ENCODE results near the gene ZNF83. TPM values are rescaled to one million over a fixed set of nuclear protein-coding genes. Genes with fewer than 3 reads are reported as not detected.

ZNF83 gene
- total and polyA plus RNA-seq, 2 donors (not counting 1 experiment from before 2014, with no cell fraction given): 92.3 to 95.8 TPM

DNA sequence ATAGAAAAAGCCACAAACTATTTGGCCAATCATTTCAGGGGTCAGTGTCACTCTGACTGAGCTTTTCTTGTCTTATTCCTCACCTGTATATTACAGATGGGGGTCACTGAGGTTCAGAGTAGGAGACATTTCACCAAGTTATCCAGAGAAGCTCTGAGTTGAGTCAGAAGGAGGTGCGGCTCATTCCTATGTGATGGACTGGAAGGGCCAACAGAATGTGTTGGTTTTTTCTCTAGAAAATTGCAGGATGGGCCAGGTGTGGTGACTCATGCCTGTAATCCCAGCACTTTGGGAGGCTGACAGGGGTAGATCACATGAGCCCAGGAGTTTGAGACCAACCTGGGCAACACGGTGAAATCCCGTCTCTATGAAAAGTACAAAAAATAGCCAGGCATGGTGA is 24.5 kb upstream of the ZNF83 start:
- H3K36me3 ChIP-seq (replicated peaks in 1 of 2; ENCODE audit: control extremely low read depth in 1 of 2, control insufficient read depth in 1 of 2, extremely low read depth in 1 of 2, insufficient read depth in 2 of 2, low read length in 1 of 2): peaks cover 0 to 10% of the 10 kb centered on the region in 2 experiments
- ChIA-PET CTCF (no interaction called here), POLR2A (no interaction called here)
- 67% methylated on average over 2 of the region's 3 CpGs for WGBS (ENCODE audit: insufficient coverage)
- peaks cover 7% of the 10 kb centered on the region for H3K79me2 ChIP-seq (ENCODE audit: control insufficient read depth, insufficient read depth, low read length)
- Mint-ChIP-seq H3K4me3 (no peak overlapping the region), H3K27ac (no peak overlapping the region), H3K9me3 (ENCODE audit: insufficient read depth) (no peaks in the 10 kb centered on the region), H3K4me1 (no peaks in the 10 kb centered on the region), H3K27me3 (no peaks in the 10 kb centered on the region)
- no peaks in the 10 kb centered on the region for H4K20me1 ChIP-seq (ENCODE audit: control insufficient read depth, insufficient read depth, low read length, poor library complexity, severe bottlenecking)
- TF ChIP-seq, protein P1, sequence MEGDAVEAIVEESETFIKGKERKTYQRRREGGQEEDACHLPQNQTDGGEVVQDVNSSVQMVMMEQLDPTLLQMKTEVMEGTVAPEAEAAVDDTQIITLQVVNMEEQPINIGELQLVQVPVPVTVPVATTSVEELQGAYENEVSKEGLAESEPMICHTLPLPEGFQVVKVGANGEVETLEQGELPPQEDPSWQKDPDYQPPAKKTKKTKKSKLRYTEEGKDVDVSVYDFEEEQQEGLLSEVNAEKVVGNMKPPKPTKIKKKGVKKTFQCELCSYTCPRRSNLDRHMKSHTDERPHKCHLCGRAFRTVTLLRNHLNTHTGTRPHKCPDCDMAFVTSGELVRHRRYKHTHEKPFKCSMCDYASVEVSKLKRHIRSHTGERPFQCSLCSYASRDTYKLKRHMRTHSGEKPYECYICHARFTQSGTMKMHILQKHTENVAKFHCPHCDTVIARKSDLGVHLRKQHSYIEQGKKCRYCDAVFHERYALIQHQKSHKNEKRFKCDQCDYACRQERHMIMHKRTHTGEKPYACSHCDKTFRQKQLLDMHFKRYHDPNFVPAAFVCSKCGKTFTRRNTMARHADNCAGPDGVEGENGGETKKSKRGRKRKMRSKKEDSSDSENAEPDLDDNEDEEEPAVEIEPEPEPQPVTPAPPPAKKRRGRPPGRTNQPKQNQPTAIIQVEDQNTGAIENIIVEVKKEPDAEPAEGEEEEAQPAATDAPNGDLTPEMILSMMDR (IDR thresholded peaks at IDR 0.05): no peak
- no peak for TF ChIP-seq EZH2 (IDR thresholded peaks at IDR 0.05; ENCODE audit: borderline replicate concordance, insufficient read depth, low read depth, low read length, poor library complexity, severe bottlenecking)
- no peak overlapping the region for H3K4me2 ChIP-seq (replicated peaks; ENCODE audit: low read depth, low read length, poor library complexity, severe bottlenecking)
- H3K4me1 ChIP-seq (ENCODE audit: control insufficient read depth in 2 of 2, insufficient read depth in 2 of 2, low read length in 2 of 2): no peaks in the 10 kb centered on the region
- H3K27ac ChIP-seq (ENCODE audit: low read length in 2 of 2): no peak overlapping the region
- intact Hi-C loops (cut with micrococcal nuclease): no loop called here
- no peak for DNase-seq
- H3K9me3 ChIP-seq (ENCODE audit: control extremely low read depth in 1 of 3, control insufficient read depth in 2 of 3, insufficient read depth in 1 of 3, low read length in 2 of 3): no peaks in the 10 kb centered on the region
- ATAC-seq (ENCODE audit: low read depth): no peak
- H3K4me3 ChIP-seq (ENCODE audit: control extremely low read depth in 1 of 5, extremely low read depth in 1 of 5, insufficient read depth in 1 of 5, low read depth in 2 of 5, low read length in 4 of 5): no peak overlapping the region
- H2AFZ ChIP-seq (ENCODE audit: insufficient read depth, low read depth, low read length, poor library complexity, severe bottlenecking): no peak overlapping the region
- no peak overlapping the region for H3K9ac ChIP-seq (ENCODE audit: low read length)
- no peaks in the 10 kb centered on the region for H3K27me3 ChIP-seq (replicated peaks in 1 of 4; ENCODE audit: control extremely low read depth in 1 of 4, control insufficient read depth in 3 of 4, insufficient read depth in 4 of 4, low read length in 3 of 4)

DNA sequence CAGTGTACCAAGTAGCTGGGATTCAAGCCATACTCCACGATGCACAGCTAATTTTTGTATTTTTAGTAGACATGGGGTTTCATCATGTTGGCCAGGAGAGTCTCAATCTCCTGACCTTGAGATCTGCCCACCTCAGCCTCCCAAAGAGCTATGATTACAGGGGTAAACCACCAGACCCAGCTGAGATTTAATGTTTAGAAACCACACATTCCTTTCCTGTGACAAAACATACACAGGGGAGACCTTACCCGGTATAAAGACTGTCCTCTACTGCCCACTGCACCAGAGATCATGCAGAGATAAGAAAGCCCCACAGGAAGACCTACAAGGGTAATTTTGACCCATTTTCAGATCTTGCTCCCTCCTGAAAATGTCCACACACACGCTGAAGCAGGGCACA is 22.8 kb upstream of the ZNF83 start:
- Histone ChIP-seq H3K9ac (ENCODE audit: low read length) (no peak overlapping the region), H3K9me3 (ENCODE audit: control extremely low read depth in 1 of 3, control insufficient read depth in 2 of 3, insufficient read depth in 1 of 3, low read length in 2 of 3) (no peaks in the 10 kb centered on the region), H3K4me1 (ENCODE audit: control insufficient read depth in 2 of 2, insufficient read depth in 2 of 2, low read length in 2 of 2) (no peaks in the 10 kb centered on the region), H2AFZ (ENCODE audit: insufficient read depth, low read depth, low read length, poor library complexity, severe bottlenecking) (no peak overlapping the region), H3K4me3 (ENCODE audit: control extremely low read depth in 1 of 5, extremely low read depth in 1 of 5, insufficient read depth in 1 of 5, low read depth in 2 of 5, low read length in 4 of 5) (no peak overlapping the region), H3K4me2 (replicated peaks; ENCODE audit: low read depth, low read length, poor library complexity, severe bottlenecking) (no peak overlapping the region), H3K36me3 (replicated peaks in 1 of 2; ENCODE audit: control extremely low read depth in 1 of 2, control insufficient read depth in 1 of 2, extremely low read depth in 1 of 2, insufficient read depth in 2 of 2, low read length in 1 of 2) (peaks cover 0 to 18% of the 10 kb centered on the region in 2 experiments), H3K79me2 (ENCODE audit: control insufficient read depth, insufficient read depth, low read length) (peaks cover 7% of the 10 kb centered on the region), H4K20me1 (ENCODE audit: control insufficient read depth, insufficient read depth, low read length, poor library complexity, severe bottlenecking) (no peaks in the 10 kb centered on the region), H3K27ac (ENCODE audit: low read length in 2 of 2) (no peak overlapping the region), H3K27me3 (replicated peaks in 1 of 4; ENCODE audit: control extremely low read depth in 1 of 4, control insufficient read depth in 3 of 4, insufficient read depth in 4 of 4, low read length in 3 of 4) (no peaks in the 10 kb centered on the region)
- Mint-ChIP-seq H3K9me3 (ENCODE audit: insufficient read depth) (no peaks in the 10 kb centered on the region), H3K4me3 (no peak overlapping the region), H3K27ac (no peak overlapping the region), H3K4me1 (no peaks in the 10 kb centered on the region), H3K27me3 (no peaks in the 10 kb centered on the region)
- no peak for DNase-seq
- no peak for ATAC-seq (ENCODE audit: low read depth)
- no peak for TF ChIP-seq EZH2 (IDR thresholded peaks at IDR 0.05; ENCODE audit: borderline replicate concordance, insufficient read depth, low read depth, low read length, poor library complexity, severe bottlenecking)
- TF ChIP-seq, protein P1 (IDR thresholded peaks at IDR 0.05): no peak
- intact Hi-C loops (cut with micrococcal nuclease): no loop called here
- WGBS (ENCODE audit: insufficient coverage): 82% methylated on average over 3 of the region's 3 CpGs
- ChIA-PET POLR2A (no interaction called here), CTCF (no interaction called here)
